Right lobe of liver (tissue), 6 donors: ENCODE data around the gene PCSK6. TPM values are rescaled to one million over a fixed set of nuclear protein-coding genes. Genes with fewer than 3 reads are reported as not detected.
A peak's percentile ranks its signal among the peaks of the same experiment; 100 is the strongest.

Experiments
- ATAC-seq, 4 donors: fragments of 200-7000 bp; cut with Tn5 transposase; one replicate each; pipeline ENCODE4 v1.9.1; 2020; ENCODE audit warnings: mild to moderate bottlenecking in 4 of 4, moderate library complexity in 4 of 4
- DNase-seq, 3 donors: peaks; one replicate each; pipeline ENCODE4 v3.0.0-alpha.2; 2020
- H3K27ac ChIP-seq, 3 donors: fragments of 200-600 bp; one replicate each; pipeline ENCODE4 v1.8.0; 2022
- H3K27me3 ChIP-seq, 2 donors: fragments of 200-600 bp; one replicate each; pipeline ENCODE4 v1.8.0; 2022
- H3K36me3 ChIP-seq, 4 donors: fragments of 200-600 bp; sonication (generic) in 1 of 4; one replicate each; pipeline versions ENCODE4 v1.5.1 to v1.8.0; 2017 to 2022; ENCODE audit warnings: control low read depth in 1 of 4
- H3K4me1 ChIP-seq, 4 donors: fragments of 200-600 bp; sonication (generic) in 1 of 4; one replicate each; pipeline versions ENCODE4 v1.5.1 to v1.8.0; 2017 to 2022; ENCODE audit warnings: control low read depth in 1 of 4
- H3K4me3 ChIP-seq, 3 donors: fragments of 200-600 bp; one replicate each; pipeline ENCODE4 v1.8.0; 2022
- H3K9me3 ChIP-seq, 4 donors: fragments of 200-600 bp; sonication (generic) in 1 of 4; one replicate each; pipeline versions ENCODE4 v1.5.1 to v1.8.0; 2017 to 2022; ENCODE audit warnings: control low read depth in 1 of 4
- POLR2A ChIP-seq: fragments of 450-650 bp; IDR thresholded peaks from one replicate; pipeline ENCODE4 v1.6.1; 2017; ENCODE audit warnings: antibody characterized with exemption, mild to moderate bottlenecking
- WGBS: methylation state at CpG from one replicate; pipeline ENCODE4 v1.1.6; 2018; ENCODE audit warnings: low coverage, low lambda C conversion rate; ENCODE audit not compliant: insufficient coverage; ENCODE audit errors: missing lambda C conversion rate; 5-methylcytosine and 5-hydroxymethylcytosine counted together
- intact Hi-C, 2 donors: fragments of 100-400 bp; cut with DNase I; formaldehyde crosslinking; loops; one replicate each; pipeline versions ENCODE4 v1.11.2 to v1.14.1; 2022
- total RNA-seq, 6 experiments: library from RNA; depleted of rRNA in 2 of 6; stranded (reverse); fragments of >200 nt in 2 of 6; fragmentation: NEBNext Ultra II Directional in 3 of 6; extraction: Animal tissue kit (Norgen Biotek cat#: 25700) in 3 of 6; gene quantifications; one replicate each; pipeline versions ENCODE4 v1.1.0 to v1.2.4, GENCODE V29; 2016 to 2023
- TF ChIP-seq, protein P1 (sequence below), 4 donors: fragments of 200-600 bp in 3 of 4; fragments of 450-650 bp in 1 of 4; IDR thresholded peaks; one replicate each; pipeline versions ENCODE4 v1.5.1 to v1.8.0; 2016 to 2022; ENCODE audit warnings: antibody characterized with exemption in 4 of 4, mild to moderate bottlenecking in 2 of 4
- donor health status: DM: no; HTN: yes; CAD: no.
- donor health status: DM: no; HTN: no; CAD: no.
- donor health status: DM: no; HTN: no; CAD: no.
- donor health status: DM: no; HTN: yes; CAD: no.
- donor health status: DM: no; HTN: yes; CAD: no.

The PCSK6 gene
- total RNA-seq, 6 experiments from 2014 or later: 165 to 218 (median 207) TPM

- TF ChIP-seq POLR2A: no peak
- TF ChIP-seq, protein P1, sequence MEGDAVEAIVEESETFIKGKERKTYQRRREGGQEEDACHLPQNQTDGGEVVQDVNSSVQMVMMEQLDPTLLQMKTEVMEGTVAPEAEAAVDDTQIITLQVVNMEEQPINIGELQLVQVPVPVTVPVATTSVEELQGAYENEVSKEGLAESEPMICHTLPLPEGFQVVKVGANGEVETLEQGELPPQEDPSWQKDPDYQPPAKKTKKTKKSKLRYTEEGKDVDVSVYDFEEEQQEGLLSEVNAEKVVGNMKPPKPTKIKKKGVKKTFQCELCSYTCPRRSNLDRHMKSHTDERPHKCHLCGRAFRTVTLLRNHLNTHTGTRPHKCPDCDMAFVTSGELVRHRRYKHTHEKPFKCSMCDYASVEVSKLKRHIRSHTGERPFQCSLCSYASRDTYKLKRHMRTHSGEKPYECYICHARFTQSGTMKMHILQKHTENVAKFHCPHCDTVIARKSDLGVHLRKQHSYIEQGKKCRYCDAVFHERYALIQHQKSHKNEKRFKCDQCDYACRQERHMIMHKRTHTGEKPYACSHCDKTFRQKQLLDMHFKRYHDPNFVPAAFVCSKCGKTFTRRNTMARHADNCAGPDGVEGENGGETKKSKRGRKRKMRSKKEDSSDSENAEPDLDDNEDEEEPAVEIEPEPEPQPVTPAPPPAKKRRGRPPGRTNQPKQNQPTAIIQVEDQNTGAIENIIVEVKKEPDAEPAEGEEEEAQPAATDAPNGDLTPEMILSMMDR (IDR thresholded peaks at IDR 0.05): no peak
- Histone ChIP-seq H3K36me3 (peaks cover 0 to 6% (median 2%) of the 10 kb centered on the region in 4 donors), H3K4me1 (peaks cover 0 to 86% (median 47%) of the 10 kb centered on the region in 4 donors), H3K27me3 (no peaks in the 10 kb centered on the region), H3K27ac (peak overlapping the region; percentile 74 to 98 (median 92)), H3K4me3 (no peak overlapping the region), H3K9me3 (no peaks in the 10 kb centered on the region)
- DNase-seq (peak in 2 of 3 donors; percentile 42 to 50), ATAC-seq (peak in 1 of 4 donors; percentile 0)
- intact Hi-C loops: no loop called here
- WGBS: 16% methylated on average over 10 of the region's 18 CpGs
Measured at GRCh38 chr15:101450403-101451265, 38.9 kb downstream of the PCSK6 start.

DNA sequence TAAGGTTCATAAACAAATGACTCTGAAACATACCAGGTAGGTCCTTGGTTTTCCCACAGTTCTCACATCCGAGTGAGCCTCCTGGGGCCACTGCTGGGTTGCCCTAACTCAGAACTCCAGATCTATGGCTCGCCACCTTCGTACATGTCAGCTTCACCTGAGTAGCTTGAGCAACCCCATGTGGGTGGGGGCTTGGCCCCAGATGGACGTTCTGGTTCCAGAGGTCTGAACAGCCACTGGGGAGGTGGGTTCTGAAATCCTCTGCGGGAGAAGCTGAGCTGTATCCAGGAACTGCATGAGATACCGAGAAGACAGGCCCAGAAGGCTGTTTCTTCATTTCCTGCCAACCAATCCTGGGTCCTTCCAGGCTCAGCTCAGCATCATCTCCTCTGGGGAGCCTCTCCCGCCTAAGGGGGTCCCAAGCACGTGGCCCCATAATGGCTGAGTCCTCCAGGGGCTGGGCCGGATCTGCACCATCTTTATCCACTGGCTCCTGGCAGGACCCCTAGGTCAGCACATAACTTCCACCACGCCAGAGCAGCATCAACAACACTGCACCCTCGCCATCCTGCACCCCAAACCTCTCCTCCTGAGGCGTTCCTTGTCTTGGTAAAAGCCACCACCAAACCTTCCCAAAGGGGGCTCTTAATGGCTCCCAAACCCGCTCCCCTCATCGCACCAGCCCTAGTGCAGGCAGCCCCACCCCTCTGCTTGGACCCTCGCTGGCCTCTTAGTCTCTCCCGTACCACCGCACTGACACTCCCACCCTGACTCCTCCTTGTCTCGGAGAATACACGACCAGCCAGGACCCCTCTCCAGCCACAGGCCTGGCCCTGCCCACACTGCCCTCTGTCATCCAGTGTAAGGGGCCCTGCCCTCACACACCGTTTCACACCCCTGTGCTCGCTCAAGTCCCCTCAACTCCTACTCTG lies 39.8 kb downstream of the PCSK6 start:
- no peaks in the 10 kb centered on the region for H3K27me3 ChIP-seq
- intact Hi-C loops: loop anchor here in 1 of 2 donors (10.0 kb wide), 1 partner anchor 165 kb away; no protein-coding TSS in a partner anchor
- WGBS: 63% methylated on average over 14 of the region's 21 CpGs
- DNase-seq: peak in 1 of 3 donors; percentile 42
- H3K27ac ChIP-seq: peak overlapping the region; percentile 74 to 98 (median 92)
- peaks cover 0 to 6% (median 2%) of the 10 kb centered on the region in 4 donors for H3K36me3 ChIP-seq
- H3K4me1 ChIP-seq: peaks cover 0 to 87% (median 47%) of the 10 kb centered on the region in 4 donors
- no peak for TF ChIP-seq POLR2A
- TF ChIP-seq, protein P1 (IDR thresholded peaks at IDR 0.05): no peak
- H3K9me3 ChIP-seq: no peaks in the 10 kb centered on the region
- no peak for ATAC-seq
- no peak overlapping the region for H3K4me3 ChIP-seq

DNA sequence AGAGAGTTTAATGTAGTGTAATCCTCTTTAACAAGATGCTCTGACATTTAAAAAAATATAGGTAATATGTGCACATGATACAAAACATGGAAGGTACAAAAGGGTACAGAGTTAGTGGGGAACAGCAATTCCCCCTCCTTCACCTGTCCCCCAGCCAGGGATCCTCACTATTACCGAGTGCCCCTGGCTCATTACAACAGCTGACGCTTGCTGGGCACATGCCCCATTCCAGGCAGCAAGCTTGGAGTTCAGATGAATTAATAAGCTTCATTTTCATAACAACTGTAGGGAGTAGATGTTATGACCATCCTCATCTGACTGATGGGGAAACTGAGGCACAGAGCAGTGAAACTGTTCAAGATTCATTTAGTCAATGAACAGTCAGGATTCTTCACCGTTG lies 41.2 kb downstream of the PCSK6 start:
- TF ChIP-seq, protein P1 (IDR thresholded peaks at IDR 0.05): no peak
- TF ChIP-seq POLR2A: no peak
- DNase-seq (peak in 1 of 3 donors; percentile 25), ATAC-seq (no peak)
- H3K4me1 ChIP-seq: peaks cover 0 to 85% (median 46%) of the 10 kb centered on the region in 4 donors
- no peak overlapping the region for H3K4me3 ChIP-seq
- H3K27ac ChIP-seq: peak overlapping the region; percentile 93 to 98 (median 97)
- H3K9me3 ChIP-seq: no peaks in the 10 kb centered on the region
- peaks cover 0 to 6% (median 2%) of the 10 kb centered on the region in 4 donors for H3K36me3 ChIP-seq
- H3K27me3 ChIP-seq: no peaks in the 10 kb centered on the region
- intact Hi-C loops: loop anchor here in 1 of 2 donors (10.0 kb wide), 1 partner anchor 166 kb away; no protein-coding TSS in a partner anchor
- 43% methylated on average over 2 of the region's 3 CpGs for WGBS

DNA sequence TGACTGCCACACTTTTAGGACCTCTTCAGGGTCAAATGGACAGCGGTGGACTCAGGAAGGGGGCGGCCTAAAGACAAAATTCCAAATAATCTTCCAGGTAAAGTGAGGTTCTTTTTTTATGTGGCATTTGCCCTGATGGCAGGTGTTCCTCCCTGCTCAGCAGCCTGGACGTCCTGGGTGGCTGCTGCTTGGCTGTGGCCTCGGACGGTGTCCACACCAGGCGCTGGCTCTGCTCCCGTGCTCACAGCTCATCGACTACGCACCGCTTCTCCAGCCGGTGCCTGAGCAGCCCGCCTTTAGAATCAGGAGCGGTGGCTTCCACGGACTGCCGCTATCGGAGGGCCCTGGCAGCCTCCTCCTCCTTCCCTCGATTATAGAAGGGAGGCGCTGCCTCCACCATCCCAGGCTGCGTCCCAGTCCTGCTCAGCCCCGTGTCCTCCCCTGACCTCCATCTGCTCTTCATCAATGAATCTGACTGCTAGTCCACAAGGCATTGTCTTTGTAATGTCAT lies 41.9 kb downstream of the PCSK6 start:
- no peaks in the 10 kb centered on the region for H3K9me3 ChIP-seq
- no peak overlapping the region for H3K4me3 ChIP-seq
- DNase-seq (peak; percentile 78 to 90 (median 90)), ATAC-seq (peak; percentile 35 to 63 (median 59))
- H3K4me1 ChIP-seq: peaks cover 0 to 84% (median 43%) of the 10 kb centered on the region in 4 donors
- peaks cover 0 to 6% (median 2%) of the 10 kb centered on the region in 4 donors for H3K36me3 ChIP-seq
- TF ChIP-seq POLR2A: peak; percentile 59
- TF ChIP-seq, protein P1 (IDR thresholded peaks at IDR 0.05): no peak
- WGBS: 17% methylated on average over 7 of the region's 20 CpGs
- H3K27ac ChIP-seq: peak overlapping the region; percentile 93 to 98 (median 97)
- no peaks in the 10 kb centered on the region for H3K27me3 ChIP-seq
- intact Hi-C loops: loop anchor here in 1 of 2 donors (10.0 kb wide), 1 partner anchor 167 kb away; no protein-coding TSS in a partner anchor
